ENCODE results near the gene RFX2.

Gene RFX2

DNA sequence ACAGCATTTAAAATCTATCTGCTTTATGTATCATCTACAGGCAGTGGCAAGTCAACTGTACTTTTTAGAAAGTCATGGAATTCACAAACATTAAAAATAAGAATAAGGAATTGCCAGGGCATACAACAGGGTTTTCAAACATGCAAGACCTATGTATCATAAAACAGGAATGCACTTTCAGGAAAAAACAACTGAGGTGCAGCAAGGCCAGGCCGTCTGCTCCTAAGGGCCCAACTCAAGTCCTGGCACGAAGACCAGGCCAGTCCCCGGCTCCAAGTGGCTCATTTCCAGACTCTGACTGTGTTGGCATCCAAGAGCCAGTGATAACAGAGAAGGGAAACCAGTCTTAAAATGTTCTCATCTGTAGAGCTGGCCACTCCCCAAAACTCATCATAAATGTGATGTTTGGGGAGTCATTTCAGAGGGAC, 7.1 kb downstream of the RFX2 start:
- no peak for DNase-seq

DNA sequence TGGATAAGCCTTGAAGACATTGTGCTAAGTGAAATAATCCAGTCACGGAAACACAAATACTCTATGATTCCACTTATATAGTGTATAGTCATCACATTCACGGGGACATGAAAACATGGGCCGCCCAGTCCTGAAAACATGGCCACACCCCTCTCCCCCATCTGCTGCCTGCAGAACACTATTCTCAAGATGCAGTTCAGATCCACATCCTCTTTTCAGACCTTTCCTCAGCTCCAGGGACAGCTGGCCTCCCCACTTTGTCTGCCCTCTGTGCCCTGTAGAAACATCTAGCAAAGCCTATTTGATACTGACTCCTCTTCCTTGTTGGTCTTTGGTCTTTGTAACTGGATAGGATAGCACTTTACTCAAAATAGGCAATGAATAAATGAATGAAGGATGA, 8.3 kb downstream of the RFX2 start:
- no peak for DNase-seq

DNA sequence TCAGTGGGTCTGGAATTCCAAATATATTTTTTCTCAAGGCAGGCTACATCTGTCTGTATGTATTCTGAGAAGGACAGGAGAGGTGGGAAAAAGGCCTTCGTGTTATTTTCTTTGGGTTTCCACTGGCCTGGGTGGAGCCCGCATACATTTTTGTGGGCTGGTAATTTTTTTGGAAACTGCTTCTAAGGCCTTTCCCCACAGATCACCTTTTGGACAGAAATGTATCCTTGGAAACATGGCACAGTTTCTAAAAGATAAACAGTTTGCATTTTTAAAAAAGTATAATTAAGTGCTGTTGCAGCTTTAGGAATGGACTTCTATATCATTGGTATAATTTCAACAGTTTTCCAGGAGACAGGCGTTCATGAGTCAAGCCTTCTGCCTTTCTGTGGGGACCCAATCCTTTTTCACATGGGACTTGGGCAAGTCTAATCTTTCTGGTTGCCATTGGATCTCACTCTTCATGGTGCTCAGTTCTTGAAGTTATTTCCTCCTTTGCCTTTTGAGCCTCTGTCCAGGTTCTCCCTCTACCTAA, 8.9 kb downstream of the RFX2 start:
- DNase-seq, result no peak

DNA sequence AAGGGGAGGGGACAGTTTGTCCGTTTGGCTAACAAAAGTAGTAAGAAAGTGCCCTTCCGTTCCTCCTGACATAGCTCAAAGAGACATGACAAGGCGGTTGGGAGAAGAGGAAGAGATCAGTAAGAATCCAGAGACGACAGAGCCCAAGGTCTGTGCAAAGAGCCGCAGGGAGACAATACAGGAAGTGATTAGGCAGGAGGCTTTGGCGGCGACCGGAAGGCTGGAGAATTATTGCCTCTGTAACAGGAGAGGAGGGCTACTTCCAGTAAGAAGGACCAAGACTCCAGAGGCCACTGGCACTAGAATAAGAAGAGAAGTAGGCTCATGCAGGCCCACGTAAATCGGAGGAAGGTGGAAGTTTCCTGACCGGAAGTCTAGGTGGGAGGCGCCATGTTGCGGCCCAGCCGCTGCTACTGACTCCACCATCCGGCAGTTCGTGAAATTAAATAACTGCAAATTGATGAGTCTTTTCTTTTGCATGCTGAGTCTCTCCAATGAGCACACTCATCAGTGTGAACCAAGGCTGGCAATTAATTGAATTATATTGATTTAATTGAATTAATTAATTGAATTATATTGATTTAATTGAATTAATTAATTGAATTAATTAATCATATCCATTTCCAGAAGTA, 9.9 kb downstream of the RFX2 start:
- peak; percentile 39 for DNase-seq

DNA sequence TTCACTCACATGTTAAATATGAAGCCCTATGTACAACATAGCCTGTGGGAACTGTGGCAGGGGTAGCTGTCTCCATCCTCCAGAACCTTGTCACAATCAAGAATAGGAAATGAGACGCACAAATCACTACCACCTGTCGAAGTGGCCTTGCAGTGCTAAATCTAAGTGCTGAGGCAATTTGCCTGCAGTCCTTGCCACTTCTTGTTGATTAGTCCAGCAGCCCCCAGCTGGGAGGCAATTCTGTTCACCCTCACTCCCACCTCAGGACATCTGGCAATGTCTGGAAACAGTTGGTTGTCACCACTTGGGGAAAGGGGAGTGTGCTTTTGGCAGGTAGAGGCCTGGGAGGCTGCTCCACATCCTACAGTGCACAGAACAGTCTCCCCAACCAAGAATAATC, 10.7 kb downstream of the RFX2 start:
- no peak for DNase-seq

DNA sequence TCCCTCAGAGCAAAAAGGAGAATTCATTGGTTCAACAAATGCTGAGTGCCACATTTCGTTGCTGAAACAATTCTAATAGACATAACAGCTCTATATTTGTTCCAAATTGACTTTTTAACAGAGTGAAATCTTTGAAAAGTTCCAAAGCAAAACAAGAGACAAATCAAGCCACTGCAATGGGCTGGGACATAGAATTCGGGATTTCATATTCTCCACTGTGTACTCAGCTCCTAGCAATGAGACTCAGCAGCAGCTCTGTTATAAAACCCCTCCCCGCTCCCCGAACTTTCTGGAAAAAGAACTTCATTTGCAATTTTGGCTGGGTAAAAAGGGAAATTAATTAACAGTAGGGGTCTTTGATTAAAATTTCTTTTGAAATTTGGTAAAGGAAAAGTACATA, 11.3 kb downstream of the RFX2 start:
- DNase-seq, result no peak

DNA sequence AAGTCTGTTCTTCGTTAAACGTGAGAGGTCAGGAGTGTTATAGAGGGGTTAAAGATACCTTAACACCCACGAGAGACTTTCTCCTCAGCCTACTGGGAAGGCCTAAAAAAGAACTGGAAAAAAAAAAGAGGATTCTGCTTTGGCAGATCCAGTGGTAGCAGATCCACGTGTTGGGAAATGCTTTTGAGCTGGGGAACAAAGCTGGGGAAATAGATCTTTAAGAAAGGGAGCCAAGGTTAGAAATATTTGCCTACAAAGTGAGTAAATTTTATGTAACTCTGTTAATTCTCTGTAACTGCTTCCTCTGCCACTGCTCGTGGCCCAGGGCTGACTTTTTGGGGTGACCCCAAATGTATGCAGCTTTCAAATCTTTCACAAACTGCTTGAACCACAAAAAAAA, 11.7 kb downstream of the RFX2 start:
- DNase-seq, result no peak

DNA sequence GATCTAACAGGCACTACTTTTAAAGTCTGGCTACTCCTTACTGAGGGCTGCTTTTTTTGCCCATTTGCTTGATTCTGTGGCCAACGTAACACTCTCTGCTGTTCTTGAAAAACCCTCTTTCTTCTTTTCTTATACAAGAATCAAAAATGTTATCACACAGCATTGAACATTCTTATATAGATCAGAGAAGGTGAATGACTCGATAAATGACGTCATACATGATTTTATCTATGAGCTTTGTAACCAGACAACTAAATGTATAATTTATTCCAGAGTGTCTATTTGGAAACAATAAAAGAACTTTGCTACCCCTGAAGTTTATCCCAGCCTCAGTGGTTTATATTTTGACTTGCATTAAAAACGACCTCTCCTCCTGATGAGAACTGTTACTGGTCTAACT, 12.4 kb downstream of the RFX2 start:
- DNase-seq, result no peak

DNA sequence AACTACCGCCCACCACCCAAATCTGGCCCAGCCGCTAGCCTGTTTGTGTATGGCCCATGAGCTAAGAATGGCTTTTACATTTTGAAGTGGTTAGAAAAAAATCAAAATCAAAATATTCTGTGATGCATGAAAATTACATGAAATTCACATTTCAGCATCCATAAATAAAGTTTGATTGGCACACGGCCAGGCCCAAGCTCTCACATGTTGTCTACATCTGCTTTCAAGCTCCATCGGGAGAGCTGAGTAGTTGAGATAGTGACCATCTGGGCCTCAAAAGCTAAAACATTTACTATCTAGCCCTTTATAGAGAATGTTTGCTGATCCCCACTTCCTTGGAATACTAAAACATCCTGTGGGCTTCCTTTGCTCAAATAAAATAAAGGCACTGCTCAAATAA, 14.5 kb downstream of the RFX2 start:
- no peak for DNase-seq

DNA sequence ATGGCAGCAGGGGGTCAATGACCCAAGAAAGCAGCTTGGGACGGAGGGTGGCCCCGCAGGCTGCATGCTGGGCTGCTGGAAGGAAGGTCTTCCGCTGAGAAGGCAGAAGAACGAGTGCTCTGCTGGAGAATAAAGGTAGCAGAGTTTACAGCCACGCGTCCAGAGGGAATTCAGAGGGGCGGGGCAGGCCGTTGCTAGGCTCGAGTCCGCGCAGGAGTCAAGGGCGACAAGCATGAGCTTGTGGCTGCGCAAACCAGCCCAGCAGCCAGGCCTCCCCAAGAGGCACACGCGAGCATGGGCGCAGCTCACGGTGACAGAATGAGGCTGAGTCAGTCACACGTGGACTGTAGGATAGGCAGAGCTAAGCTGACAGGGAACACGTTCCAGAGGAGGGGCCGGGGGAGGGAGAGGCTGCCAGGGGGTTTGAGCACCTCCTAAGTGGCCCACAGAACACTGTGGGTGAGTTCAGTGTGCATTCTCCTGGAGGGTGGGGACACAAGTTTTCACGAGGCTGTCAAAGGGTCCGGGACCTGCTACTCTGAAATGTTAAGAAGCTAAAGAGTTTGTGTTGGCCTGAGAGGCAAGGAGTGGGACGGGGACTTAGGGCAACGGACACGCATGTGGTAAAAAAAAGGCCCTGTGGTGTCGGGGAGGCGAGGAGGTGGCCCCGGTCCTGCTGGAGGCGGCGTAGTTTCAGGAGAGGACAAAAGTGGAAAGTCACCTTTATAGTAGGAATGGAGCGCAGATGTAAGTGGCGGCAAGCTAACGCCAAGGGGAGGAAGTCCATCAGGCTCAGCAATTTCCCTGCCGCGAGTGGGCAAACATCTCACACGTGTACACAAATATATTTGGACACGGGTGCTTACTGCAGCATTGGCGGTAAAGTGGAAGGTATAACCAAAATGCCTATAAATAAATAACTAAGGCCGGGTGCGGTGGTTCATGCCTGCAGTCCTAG, 17.7 kb downstream of the RFX2 start:
- DNase-seq, result no peak

DNA sequence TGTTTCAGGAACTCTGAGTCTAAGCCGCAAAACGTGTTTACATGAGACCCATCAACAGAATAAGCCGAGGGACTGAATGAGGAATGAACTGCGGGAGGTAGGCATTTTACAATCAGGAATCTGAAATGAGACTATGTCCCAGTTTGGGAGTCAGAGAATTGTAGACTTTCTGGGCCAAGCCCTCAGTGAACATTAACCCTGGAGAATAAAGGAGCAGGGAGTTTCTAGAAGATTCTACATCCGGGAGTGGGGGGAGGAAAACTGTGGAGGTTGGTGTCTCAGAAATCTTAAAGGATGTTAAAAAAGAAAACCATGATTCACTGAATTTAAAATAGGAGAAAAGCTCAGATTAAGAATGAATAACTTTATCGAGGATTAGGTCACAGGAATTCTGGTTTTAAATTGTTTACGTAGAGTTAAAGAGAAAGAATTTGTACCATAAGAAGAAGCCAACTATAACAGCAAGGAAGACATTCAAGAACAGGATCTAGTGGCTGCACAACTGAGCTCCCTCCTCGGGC, 18.5 kb downstream of the RFX2 start:
- no peak for DNase-seq

DNA sequence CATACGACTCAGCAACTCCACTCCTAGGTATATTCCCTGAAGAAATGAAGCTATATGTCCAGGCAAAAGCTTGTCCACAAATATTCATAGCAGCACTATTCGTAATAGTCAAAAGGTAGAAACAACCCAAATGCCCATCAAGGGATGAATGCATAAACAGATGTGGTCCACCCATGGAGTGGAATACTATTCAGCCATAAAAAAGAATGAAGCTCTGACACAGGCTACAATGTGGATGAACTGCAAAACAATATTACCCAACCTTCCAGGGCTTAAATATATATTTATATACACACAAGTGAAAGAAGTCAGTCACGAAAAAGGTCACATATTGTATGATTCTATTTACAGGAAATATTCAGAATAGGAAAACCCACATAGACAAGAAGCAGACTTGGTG, 19.7 kb downstream of the RFX2 start:
- no peak for DNase-seq

DNA sequence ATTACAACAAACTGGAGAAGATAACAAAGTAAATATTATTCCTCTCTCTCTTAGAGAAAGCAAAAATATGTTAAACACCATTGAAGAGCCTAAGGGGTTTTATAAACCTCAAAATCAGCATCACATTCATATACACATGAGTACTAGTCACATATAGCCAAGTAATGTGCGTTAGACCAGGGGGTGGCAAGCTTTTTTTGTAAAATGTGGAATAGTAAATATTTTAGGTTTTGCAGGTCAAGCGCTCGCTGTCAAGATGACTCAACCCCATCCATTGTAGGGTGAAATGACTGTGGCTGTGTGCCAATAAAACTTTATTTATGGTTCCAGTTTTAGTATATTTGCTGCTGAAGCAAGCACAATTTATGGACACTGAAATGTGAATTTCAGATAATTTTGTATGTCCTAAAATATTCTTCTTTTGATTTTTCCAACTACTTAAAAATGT, 21.7 kb downstream of the RFX2 start:
- DNase-seq, result no peak

DNA sequence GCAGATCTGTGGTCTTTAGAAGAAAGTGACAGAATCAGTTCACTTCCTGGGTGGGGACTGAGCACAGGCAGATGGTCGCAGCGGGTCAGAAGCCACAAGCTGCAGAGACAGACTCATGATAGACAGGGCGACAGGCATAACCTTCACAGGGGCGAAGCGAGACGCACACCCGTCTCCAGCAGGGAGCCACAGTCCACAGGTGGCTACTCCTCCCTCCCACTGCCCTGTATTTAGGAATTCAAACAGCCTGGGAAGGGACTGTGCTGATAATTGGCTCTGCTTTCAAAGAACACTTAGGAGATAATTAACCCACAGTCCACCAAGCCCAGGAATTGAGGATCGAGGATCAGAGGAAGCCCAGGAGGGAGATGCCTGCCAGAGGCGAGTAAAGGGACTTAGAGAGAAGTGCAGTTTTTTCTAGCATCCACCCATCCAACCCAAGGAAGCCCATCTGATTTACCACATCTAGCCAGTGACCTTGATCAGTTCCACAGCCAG, 23.2 kb downstream of the RFX2 start:
- peak; percentile 44 for DNase-seq

DNA sequence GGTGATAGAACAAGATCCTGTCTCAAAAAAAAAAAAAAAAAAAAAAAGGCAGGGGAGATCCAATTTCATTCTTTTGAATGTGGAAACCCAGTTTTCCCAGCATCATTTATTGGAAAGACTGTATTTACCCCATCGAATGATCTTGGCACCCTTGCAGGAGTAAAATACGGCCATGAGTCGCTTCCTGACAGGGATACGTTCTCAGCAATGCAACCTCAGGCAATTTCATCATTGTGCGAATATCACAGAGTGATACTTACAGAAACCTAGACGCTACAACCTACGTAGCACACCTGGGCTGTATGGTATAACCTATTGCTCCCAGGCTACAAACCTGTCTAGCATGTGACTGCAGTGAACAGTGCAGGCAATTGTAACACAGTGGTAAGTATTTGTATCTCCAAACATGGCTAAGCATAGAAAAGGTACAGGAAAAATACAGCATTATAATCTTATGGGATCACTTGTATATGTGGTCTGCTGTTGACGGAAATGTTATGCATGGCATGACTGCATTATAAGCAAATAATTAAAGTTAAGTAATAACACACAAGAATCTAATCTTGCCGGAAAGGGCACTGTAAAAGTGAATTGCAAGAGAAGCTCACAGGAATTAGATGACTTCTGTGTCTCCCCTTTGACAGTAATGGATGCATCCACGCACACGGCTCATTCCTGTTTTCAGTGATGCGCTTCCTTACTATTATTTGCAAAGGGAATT, 24.1 kb downstream of the RFX2 start:
- no peak for DNase-seq

DNA sequence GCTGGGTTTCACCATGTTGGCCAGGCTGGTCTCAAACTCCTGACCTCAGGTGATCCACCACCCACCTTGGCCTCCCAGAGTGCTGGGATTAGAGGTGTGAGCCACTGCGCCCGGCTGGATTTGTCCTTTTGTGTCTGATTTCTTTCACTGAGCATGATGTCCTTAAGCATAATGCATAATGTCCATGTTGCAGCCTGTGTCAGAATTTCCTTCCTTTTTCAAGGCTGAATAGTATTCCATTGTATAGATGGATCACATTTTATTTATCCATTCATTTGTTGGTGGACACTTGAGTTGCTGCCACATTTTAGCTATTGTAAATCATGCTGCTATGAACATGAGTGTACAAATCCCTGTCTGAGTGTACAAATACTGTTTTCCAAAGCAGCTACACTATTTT, 25.5 kb downstream of the RFX2 start:
- no peak for DNase-seq

DNA sequence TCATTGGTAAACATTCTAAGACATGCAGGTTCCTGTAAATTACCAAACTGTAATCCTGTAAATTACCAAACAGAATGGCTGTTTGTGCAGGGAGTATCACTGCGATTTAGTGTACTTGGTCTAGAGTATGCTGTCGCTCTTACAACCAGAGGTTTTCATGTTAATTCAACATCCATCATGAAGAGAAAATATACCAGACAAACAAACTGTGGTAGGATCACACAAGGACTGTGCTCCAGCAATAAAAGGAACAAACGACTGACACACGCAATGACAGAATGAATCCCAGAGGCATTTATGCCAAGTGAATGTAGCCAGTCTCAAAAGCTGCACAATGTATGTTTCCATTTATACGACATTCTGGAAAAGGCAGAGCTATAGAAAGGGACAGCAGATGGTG, 31.2 kb downstream of the RFX2 start:
- no peak for DNase-seq

DNA sequence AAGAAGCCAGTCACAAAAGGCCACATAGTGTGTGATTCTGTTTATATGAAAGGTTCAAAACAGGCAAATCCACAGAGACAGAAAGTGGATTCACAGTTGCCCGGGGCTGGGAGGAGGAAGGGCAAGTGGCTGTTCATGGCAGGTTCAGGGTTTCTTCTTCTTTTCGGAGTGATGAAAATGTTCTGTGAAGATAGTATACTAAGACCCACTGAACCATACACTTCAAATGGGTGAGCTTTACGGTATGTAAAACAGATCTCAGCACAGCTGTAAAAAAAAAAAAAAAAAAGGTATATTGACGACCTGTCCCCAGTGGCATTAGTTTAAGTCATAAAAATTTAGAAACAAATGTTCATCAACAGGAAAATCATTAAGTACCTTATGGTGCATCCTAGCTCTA, 32.2 kb downstream of the RFX2 start:
- no peak for DNase-seq

DNA sequence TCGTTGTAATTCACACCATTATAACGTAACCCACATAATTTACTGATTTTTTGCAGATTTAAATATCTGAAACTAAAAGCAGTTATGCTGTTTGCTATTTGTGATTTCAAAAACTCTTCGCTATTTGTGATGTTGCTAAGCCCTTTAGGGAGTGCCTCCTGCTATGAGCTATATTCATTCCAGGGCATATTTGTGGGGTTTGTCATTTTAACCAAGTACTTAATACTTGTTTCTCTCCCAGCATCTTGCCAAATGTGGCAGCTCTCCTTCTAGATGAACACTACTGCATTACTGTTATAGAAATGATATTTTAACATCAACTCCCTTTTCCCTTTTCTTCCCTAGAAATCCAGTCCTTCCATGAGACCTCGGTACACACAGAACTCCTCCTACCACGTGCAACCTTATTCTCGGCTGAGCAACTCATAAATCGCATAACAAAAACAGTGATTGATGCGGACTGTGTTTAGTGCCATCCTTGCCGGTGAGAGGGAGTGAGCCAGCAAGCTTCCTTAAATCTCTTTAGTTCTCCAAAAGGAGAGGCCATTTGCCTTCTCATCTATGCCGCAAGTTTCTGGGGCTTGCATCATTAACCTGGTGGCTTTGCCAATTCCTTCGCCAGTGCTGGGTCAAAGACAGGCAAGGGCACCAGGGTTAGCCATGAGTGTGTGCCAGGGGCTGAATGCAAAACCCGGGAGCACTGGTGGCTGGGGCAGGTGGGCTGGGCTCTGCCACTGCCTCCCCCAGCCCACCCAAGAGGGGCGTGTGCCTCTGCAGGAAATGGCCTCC, 33.4 kb downstream of the RFX2 start:
- no peak for DNase-seq

DNA sequence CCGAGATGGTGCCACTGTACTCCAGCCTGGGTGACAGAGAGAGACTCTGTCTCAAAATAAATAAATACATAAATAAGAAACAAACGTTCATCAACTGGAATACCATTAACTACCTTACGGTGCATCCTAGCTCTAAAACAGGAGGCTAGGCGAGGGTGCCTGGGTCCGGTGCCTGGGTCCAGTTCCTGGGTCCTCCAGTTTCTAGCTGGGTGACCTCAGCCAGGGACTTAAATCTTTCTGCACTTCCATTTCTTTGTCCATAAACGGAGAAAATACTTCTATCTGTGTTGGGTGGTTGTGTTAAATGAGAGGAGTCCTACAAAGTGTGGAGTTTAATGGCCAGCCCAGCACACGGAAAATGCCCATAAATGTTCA, 34.0 kb downstream of the RFX2 start:
- no peak for DNase-seq

DNA sequence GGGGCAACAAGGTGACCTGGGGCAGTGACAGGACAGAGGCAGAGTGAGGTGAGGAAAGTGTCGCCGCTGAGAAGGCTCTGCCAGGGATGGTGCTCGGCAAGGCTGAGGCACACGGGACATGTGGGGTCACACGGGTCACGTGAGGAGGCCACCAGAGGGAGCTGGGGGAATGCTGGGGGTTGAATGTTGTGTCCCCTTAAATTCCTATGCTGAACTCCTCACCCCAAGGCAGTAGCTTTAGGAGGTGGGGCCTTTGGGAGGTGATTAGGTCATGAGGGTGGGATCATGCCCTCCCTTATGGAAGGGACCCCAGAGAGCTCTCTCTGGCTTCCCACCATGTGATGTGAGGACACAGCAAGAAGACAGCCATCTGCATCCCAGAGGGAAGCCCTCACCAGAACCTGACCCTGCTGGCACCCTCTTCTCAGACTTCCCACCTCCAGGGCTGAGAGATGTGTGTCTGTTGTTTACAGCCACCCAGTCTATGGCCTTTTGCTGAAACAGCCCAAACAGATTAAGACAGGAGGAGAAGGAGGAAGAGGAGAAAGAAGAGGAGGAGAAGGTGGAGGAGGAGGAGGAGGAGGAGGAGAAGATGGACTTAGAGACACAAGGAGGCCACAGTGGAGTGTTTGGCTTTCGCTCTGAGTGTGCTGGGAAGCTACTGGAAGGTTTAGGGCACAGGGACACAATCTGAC, 35.4 kb downstream of the RFX2 start:
- no peak for DNase-seq

Measured in CD4-positive, alpha-beta T cell treated with Interleukin-15 for 1 hour (primary cell).